ACC112 (cell line): ENCODE results near the gene ITGA7.
A peak's percentile ranks its signal among the peaks of the same experiment; 100 is the strongest.

ENCODE experiments used
- H2AFZ ChIP-seq: fragments of 200-600 bp; sonication (generic); one replicate; pipeline ENCODE4 v1.6.0; 2017; ENCODE audit warnings: antibody characterized with exemption, low read length; ENCODE audit not compliant: unreplicated experiment
- H3K27ac ChIP-seq: fragments of 200-600 bp; sonication (generic); 2 replicates; pipeline ENCODE4 v1.5.1; 2014; ENCODE audit warnings: low read depth, mild to moderate bottlenecking, antibody characterized with exemption, low read length, moderate library complexity
- H3K27me3 ChIP-seq: fragments of 200-600 bp; sonication (generic); 2 replicates; pipeline ENCODE4 v1.6.1; 2014; ENCODE audit warnings: mild to moderate bottlenecking, antibody characterized with exemption, low read length, moderate library complexity, mixed read lengths; ENCODE audit not compliant: insufficient read depth
- H3K36me3 ChIP-seq: fragments of 200-600 bp; sonication (generic); 2 replicates; pipeline ENCODE4 v1.6.1; 2016; ENCODE audit warnings: mild to moderate bottlenecking, antibody characterized with exemption, low read length, moderate library complexity, mixed read lengths; ENCODE audit not compliant: insufficient read depth
- H3K4me1 ChIP-seq: fragments of 200-600 bp; sonication (generic); one replicate; pipeline ENCODE4 v1.6.1; 2016; ENCODE audit warnings: low read length, mixed read lengths; ENCODE audit not compliant: insufficient read depth, unreplicated experiment, control insufficient read depth
- H3K4me3 ChIP-seq: fragments of 200-600 bp; sonication (generic); 2 replicates; pipeline ENCODE4 v1.5.1; 2014; ENCODE audit warnings: mild to moderate bottlenecking, low read depth, low read length
- H3K79me2 ChIP-seq: fragments of 200-600 bp; sonication (generic); one replicate; pipeline ENCODE4 v1.6.0; 2016; ENCODE audit warnings: low read length; ENCODE audit not compliant: control insufficient read depth, unreplicated experiment, insufficient read depth

Gene ITGA7, protein sequence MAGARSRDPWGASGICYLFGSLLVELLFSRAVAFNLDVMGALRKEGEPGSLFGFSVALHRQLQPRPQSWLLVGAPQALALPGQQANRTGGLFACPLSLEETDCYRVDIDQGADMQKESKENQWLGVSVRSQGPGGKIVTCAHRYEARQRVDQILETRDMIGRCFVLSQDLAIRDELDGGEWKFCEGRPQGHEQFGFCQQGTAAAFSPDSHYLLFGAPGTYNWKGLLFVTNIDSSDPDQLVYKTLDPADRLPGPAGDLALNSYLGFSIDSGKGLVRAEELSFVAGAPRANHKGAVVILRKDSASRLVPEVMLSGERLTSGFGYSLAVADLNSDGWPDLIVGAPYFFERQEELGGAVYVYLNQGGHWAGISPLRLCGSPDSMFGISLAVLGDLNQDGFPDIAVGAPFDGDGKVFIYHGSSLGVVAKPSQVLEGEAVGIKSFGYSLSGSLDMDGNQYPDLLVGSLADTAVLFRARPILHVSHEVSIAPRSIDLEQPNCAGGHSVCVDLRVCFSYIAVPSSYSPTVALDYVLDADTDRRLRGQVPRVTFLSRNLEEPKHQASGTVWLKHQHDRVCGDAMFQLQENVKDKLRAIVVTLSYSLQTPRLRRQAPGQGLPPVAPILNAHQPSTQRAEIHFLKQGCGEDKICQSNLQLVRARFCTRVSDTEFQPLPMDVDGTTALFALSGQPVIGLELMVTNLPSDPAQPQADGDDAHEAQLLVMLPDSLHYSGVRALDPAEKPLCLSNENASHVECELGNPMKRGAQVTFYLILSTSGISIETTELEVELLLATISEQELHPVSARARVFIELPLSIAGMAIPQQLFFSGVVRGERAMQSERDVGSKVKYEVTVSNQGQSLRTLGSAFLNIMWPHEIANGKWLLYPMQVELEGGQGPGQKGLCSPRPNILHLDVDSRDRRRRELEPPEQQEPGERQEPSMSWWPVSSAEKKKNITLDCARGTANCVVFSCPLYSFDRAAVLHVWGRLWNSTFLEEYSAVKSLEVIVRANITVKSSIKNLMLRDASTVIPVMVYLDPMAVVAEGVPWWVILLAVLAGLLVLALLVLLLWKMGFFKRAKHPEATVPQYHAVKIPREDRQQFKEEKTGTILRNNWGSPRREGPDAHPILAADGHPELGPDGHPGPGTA

GRCh38 chr12:55707841-55708694, at the start of gene ITGA7:
Gene ITGA7 (minus strand): TSS chr12:55707904. CDS start chr12:55707682, 222 bp downstream.
- H2AFZ ChIP-seq = peak within 1 kb of the TSS; percentile 59
- H3K27ac ChIP-seq = no peak within 1 kb of the TSS
- no peaks in the 10 kb centered on the region for H3K27me3 ChIP-seq

GRCh38 chr12:55755246-55755645, 47.5 kb upstream of the ITGA7 start:
- Histone ChIP-seq H3K27me3 (no peaks in the 10 kb centered on the region), H3K36me3 (peaks cover 25% of the 10 kb centered on the region), H2AFZ (no peak overlapping the region), H3K4me1 (no peaks in the 10 kb centered on the region), H3K27ac (no peak overlapping the region), H3K79me2 (no peaks in the 10 kb centered on the region), H3K4me3 (no peak overlapping the region)

More at GRCh38 chr12:55707841-55708694, at the start of gene ITGA7:
- peak within 1 kb of the TSS; percentile 75 for H3K4me3 ChIP-seq
- H3K4me1 ChIP-seq = peaks cover 64% of the 10 kb centered on the region
- peaks cover 29% of the 10 kb centered on the region for H3K79me2 ChIP-seq
- no peaks in the 10 kb centered on the region for H3K36me3 ChIP-seq

- Histone ChIP-seq H3K27me3 (no peaks in the 10 kb centered on the region), H3K27ac (no peak overlapping the region), H3K36me3 (0 out of 2 replicates have a peak, but pooled peaks cover 3% of the 10 kb centered on the region), H3K4me1 (peaks cover 23% of the 10 kb centered on the region), H3K4me3 (no peak overlapping the region), H2AFZ (no peak overlapping the region), H3K79me2 (peaks cover 6% of the 10 kb centered on the region)
These were observed 40.7 kb upstream of the ITGA7 start for GRCh38 chr12:55748230-55748993.

- Histone ChIP-seq H3K79me2 (peaks cover 6% of the 10 kb centered on the region), H3K27ac (no peak overlapping the region), H3K27me3 (no peaks in the 10 kb centered on the region), H2AFZ (no peak overlapping the region), H3K4me3 (no peak overlapping the region), H3K36me3 (no peaks in the 10 kb centered on the region), H3K4me1 (peaks cover 27% of the 10 kb centered on the region)
These were observed 39.2 kb upstream of the ITGA7 start for GRCh38 chr12:55746913-55747231.

- Histone ChIP-seq H3K4me3 (no peak overlapping the region), H2AFZ (no peak overlapping the region)
These were observed 38.6 kb upstream of the ITGA7 start for GRCh38 chr12:55746174-55746912.

GRCh38 chr12:55745361-55746173, 37.9 kb upstream of the ITGA7 start:
- Histone ChIP-seq H3K4me1 (peaks cover 27% of the 10 kb centered on the region), H3K27ac (no peak overlapping the region), H3K79me2 (peaks cover 6% of the 10 kb centered on the region), H3K4me3 (peak overlapping the region; percentile 82), H3K36me3 (no peaks in the 10 kb centered on the region), H2AFZ (no peak overlapping the region), H3K27me3 (no peaks in the 10 kb centered on the region)

More at GRCh38 chr12:55746174-55746912, 38.6 kb upstream of the ITGA7 start:
- Histone ChIP-seq H3K27me3 (no peaks in the 10 kb centered on the region), H3K36me3 (no peaks in the 10 kb centered on the region), H3K4me1 (peaks cover 27% of the 10 kb centered on the region), H3K79me2 (peaks cover 6% of the 10 kb centered on the region), H3K27ac (peak overlapping the region; percentile 9; the same call in 1 of the 2 replicates)

DNA sequence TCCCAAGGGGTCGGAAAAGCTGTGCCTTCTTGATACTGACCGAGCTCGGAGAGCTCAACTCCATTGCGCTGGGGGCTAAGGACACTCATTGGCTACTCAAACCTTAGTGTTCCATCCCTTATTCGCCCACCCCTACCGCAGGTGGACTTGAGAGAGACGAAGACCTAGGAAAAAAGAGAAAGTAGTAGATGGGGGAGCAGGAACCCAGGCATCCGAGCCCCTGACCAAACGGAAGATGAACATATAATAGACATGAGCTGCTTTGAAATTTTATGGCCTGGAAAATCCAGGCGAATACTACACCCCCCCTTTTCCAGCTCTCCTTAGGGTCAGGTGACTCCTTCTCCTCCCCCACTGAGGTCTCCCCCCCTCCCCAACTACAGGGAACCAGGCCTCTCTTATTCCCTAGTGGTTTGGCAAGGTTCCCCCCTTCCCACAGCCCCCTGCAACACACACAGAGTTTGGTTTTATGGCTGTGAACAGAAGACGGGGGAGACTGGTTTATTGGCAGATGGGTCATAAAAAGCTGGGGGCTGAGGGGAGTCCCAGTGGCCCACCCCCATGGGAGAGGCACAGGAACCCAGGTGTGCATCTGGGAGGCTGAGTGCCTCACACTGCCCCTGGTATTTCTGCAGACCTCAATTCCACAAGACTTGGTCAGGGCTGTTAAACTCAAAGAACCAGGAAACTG, 36.8 kb upstream of the ITGA7 start:
- H3K27ac ChIP-seq = no peak overlapping the region
- H3K4me1 ChIP-seq = peaks cover 27% of the 10 kb centered on the region
- no peak overlapping the region for H2AFZ ChIP-seq
- peak overlapping the region; percentile 82 for H3K4me3 ChIP-seq
- H3K79me2 ChIP-seq = peaks cover 6% of the 10 kb centered on the region
- H3K36me3 ChIP-seq = no peaks in the 10 kb centered on the region
- no peaks in the 10 kb centered on the region for H3K27me3 ChIP-seq
